ENCODE measurements around the gene FLNC.

Gene FLNC, protein sequence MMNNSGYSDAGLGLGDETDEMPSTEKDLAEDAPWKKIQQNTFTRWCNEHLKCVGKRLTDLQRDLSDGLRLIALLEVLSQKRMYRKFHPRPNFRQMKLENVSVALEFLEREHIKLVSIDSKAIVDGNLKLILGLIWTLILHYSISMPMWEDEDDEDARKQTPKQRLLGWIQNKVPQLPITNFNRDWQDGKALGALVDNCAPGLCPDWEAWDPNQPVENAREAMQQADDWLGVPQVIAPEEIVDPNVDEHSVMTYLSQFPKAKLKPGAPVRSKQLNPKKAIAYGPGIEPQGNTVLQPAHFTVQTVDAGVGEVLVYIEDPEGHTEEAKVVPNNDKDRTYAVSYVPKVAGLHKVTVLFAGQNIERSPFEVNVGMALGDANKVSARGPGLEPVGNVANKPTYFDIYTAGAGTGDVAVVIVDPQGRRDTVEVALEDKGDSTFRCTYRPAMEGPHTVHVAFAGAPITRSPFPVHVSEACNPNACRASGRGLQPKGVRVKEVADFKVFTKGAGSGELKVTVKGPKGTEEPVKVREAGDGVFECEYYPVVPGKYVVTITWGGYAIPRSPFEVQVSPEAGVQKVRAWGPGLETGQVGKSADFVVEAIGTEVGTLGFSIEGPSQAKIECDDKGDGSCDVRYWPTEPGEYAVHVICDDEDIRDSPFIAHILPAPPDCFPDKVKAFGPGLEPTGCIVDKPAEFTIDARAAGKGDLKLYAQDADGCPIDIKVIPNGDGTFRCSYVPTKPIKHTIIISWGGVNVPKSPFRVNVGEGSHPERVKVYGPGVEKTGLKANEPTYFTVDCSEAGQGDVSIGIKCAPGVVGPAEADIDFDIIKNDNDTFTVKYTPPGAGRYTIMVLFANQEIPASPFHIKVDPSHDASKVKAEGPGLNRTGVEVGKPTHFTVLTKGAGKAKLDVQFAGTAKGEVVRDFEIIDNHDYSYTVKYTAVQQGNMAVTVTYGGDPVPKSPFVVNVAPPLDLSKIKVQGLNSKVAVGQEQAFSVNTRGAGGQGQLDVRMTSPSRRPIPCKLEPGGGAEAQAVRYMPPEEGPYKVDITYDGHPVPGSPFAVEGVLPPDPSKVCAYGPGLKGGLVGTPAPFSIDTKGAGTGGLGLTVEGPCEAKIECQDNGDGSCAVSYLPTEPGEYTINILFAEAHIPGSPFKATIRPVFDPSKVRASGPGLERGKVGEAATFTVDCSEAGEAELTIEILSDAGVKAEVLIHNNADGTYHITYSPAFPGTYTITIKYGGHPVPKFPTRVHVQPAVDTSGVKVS (N-terminal part only)

DNA sequence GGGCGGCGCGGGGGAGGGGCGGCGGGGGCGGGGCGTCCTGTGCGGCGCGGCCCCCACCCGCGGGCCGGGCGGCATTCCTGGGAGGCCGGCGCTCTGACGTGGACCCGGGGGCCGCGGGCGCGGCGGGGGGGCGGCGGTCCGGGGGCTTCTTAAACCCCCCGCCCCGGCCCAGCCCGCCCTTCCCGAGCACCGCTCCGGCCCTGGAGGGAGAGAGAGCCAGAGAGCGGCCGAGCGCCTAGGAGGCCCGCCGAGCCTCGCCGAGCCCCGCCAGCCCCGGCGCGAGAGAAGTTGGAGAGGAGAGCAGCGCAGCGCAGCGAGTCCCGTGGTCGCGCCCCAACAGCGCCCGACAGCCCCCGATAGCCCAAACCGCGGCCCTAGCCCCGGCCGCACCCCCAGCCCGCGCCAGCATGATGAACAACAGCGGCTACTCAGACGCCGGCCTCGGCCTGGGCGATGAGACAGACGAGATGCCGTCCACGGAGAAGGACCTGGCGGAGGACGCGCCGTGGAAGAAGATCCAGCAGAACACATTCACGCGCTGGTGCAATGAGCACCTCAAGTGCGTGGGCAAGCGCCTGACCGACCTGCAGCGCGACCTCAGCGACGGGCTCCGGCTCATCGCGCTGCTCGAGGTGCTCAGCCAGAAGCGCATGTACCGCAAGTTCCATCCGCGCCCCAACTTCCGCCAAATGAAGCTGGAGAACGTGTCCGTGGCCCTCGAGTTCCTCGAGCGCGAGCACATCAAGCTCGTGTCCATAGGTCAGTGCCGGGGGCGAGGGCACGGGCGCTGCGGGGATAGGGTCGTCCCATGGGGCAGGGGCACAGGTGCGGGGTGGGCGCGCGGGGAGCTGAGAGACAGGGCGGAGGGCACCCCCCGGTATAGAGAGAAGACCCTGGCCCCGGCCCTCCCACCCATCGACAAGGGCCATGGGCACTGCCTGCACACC is at the start of gene FLNC:
Gene FLNC, plus strand, starts transcription at position 176 of the 947 bp plus-strand sequence. Its CDS starts 232 bp downstream, at position 408.
- in situ Hi-C loops (cut with MboI; ENCODE audit: low sequenced_read_pairs): no loop called here

DNA sequence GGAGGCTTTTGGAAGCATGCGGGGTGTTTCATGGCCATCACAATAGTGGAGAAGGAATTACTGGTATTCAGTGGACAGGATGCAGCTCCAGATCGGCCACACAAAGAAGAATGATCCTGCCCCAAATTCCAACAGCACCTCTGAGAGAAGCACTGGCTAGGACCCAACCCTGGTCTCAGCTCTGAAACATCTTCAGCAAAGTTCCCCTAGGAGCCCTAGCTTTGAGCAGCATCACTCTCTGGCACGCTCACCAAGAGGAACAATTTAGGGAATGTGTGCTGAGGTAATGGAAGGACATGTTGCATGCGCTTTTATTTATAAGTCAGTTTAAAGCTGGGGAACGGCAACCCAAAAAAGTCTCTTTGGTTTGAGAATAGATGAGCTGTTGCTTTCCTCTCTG is 49.1 kb upstream of the FLNC start:
- in situ Hi-C loops (cut with MboI; ENCODE audit: low sequenced_read_pairs): no loop called here

DNA sequence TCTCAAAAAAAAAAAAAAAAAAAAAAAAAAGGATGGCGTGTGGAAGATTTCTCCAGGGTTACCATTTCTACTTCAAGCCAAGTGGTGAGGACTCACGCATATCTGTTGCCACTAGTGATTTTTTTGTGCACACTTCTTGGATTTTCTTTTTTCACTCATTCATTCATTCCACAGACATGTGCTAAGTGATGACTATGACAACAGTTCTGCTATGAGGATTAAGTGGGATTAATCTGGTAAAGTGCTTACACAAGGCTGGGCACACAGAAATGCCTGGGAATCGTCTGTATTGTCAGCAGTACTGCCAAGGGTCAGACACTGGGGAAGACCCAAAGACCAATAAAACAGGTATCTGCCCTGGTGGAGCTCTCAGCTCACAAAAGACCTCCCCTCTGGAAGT is 48.4 kb upstream of the FLNC start:
- in situ Hi-C loops (cut with MboI; ENCODE audit: low sequenced_read_pairs): no loop called here

DNA sequence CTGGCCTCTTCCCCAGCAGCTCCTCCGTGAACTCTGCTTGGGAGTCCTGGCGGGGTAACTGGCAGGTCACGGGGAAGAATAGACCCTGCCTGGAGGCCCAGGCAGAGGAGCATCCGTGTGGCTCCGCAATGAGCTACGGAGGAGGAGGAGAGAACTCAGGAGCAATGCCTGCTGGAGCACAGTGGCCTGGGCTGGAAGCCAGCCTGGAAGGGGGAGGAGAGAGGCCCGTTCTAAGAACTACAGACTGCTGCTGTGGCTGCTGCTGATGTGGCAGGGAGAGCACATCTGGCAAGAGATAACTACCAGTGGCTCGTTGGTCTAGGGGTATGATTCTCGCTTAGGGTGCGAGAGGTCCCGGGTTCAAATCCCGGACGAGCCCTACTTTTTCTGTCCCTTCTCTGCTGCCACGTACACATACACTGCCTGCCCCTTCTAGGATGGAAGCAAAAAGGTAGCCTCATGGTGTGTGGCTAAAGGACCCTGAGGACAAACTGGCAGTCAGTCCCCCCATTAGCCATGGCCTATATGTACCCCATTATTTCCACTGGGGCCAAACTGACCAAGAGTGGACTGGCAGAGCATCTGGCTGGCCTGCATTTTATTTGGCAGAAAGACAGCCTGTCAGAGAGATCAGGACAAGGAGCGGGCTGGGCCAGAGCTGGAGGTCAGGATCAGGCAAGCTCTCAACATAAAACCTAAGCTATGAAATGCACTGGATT is 46.9 kb upstream of the FLNC start:
- in situ Hi-C loops (cut with MboI; ENCODE audit: low sequenced_read_pairs): no loop called here

DNA sequence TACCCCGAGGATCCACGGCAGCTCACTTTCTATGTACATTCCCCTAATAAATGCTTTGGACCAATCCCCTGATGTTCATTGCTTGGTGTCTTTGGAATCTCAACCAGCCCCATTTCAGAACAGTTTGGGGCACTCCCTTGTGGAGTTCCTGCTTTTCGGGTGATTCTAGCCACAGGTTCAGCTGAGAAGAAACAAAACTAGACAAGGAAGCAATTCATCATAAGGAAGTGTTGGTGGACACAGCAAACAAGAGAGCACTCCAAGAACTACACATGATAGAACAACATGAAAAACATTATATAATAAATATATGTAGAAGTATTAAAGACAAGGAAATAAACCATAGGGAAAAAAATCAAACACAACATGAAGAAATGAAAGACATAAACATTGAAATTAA is 44.5 kb upstream of the FLNC start:
- in situ Hi-C loops (cut with MboI; ENCODE audit: low sequenced_read_pairs): no loop called here

DNA sequence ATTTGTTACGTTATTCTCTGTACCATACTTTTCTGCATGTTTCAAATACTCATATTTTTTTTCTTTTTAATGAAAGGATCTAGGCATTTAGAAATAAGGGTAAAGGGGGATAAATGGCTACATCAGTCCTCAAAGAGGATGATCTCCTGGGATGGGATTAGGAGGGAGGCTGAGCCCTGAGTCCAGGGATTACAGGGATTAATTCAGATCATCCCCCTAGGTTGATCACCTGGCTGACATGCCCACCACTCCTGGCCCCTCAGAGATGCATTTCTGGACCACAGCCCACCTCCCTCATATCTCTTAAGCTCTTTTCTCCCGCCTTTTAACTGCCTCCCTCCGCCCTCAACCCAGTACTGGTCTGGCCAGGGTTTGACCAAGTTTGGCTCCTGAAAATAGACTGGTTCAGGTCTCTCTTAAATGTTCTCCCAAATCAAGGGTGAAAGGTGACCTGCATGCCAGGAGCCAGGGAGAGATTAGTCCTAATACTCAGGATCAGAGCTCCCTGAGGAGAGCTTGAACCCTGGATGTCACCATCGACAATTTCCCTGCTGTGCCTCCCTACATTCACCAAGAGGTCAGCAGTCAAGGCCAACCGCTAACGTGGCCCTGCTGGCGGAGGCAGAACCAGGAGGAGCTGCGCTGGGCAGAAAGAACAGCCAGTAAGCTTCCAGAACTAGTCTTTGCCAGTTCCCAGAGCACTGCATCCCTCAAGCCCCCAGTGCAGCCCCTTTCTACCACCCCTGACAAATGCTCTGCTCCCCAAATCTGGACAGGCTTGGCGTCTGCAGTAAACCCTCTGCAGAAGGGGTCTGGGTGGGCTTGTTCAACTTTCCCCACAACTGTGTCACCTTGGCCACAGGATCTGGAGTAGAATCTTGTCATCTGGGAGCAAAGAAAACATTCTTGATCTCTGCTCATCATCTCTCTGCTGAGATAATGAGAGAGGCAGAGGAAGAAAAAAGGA is 41.5 kb upstream of the FLNC start:
- in situ Hi-C loops (cut with MboI; ENCODE audit: low sequenced_read_pairs): no loop called here

DNA sequence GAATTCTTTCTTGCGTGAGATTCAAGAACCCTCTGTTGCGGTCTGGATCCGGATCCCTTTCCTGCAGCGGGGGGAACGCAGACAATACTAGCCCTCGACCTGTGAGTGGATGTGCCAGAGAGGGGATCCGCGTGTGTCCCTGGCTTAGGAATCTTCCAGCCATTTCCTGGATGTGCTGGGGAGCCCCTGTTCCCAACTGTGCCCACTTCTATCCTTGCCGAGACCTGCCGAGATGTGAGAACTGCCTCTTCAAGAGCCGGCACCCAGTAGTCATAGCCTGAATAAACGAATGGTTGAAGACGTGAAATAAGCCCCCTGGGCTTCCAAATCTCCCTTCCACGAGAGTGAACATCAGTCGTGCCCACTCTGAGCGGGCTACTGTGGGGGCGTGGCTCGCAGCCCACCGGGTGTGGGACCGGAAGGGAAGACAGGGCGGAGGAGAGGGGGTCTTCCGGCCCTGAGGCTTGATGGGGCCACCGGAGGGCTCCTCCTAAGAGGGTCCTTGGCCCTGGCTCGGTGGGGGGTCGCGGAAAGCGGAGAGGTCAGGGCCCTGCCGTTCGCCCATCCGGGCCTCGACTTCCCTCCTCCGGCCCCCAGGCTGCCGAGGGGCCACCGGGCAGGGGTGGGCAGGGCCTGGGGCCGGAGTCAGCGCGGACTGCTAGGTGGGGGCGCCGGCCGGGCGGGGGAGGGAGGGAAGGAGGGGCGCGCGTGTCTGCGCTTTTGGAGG is 39.7 kb upstream of the FLNC start:
- in situ Hi-C loops (cut with MboI; ENCODE audit: low sequenced_read_pairs): no loop called here

DNA sequence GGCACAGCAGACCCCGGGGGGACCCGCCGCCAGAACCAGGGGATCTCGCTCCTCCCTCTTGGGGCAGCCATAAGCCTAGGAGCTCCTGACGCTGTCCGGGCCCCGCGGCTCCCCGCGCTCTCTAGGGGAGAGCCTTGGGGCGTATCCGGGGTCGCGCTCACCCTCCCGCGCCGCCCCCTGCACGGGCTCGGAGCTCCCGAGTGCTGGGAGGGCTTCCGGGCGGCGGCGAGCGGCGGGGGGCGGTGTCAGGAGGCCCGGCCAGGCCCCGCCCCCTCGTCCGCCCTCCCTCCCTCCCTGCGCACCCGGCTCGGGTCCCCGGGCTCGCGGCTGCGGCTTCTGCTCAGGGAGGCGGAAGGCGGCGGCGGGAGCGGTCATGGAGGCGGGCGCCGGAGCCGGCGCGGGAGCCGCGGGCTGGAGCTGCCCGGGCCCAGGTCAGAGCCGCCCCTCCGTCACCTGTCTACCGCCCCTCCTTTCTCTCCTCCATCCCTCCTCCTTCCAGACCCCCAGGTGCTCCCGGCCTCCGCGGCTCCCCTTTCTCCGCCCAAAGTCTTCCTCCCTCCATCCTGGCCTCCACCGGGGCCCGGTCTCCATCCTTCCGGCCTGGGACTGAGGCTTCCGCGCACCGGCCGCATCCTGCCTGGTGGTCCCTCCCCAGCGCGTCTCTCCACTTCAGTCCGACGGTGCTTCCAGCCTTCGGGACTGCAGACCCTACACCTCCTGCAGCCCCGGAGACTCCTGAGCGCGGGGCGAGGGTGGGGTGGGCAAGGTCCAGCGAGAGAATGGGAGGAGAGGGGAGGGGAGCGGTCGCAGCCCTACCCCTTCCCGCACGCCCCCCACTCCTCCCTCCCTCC is 38.9 kb upstream of the FLNC start, which contains the start of gene CCDC136:
Gene CCDC136, plus strand, starts transcription at position 848 of the 851 bp plus-strand sequence. CDS start 444 bp downstream, outside the sequence.
- in situ Hi-C loops (cut with MboI; ENCODE audit: low sequenced_read_pairs): no loop called here

DNA sequence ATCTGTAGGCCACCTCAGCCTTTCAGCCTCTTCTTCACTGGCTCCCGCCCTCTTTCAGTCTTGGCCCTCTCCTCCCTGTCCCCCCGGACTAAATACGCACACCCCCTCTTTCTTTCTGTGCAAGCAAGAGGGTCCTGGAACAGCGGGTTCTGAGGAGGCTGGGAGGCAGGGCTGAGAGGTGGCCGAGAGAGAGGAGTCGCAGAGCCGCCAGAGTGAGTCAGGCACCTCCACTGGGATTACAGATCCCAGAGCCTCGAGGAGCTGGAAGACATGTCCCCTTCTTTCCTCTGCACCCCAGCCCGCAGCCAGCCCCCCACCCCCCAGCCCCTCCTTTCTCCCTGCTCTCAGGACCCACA is 38.3 kb upstream of the FLNC start:
- in situ Hi-C loops (cut with MboI; ENCODE audit: low sequenced_read_pairs): no loop called here

DNA sequence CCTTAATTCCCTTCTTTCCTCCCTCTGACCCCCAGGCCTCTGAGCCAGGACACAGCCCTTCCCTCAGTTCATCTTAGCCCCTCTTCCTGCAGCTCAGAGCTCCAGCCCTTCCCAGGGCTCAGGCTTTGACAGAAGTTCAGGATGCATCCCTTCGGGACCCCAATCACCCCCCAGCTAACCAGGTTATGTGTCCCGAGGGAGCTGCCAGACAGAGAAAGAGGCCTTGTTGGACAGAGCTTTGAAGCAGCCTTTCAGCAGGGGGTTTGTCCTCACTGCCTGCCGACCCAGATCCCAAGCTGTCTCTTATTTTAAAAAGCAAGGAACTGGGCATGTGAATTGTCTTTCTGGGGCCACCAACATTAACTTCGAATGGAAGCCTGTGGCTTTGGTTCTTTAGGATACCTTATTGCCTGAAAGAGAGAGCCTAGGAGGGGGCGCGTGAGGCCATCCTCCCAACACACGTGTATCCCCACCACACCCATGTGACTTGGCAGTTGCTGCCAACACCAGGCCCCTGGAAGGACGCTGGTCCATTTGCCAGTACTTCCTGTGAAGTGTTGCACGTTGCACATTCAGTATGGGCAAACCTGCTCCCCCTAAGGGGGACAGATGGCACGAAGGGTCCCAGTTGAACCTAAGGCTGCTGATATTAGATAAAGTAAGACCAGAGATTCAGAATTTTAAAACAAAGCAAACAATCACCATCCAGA is 37.6 kb upstream of the FLNC start:
- in situ Hi-C loops (cut with MboI; ENCODE audit: low sequenced_read_pairs): no loop called here

DNA sequence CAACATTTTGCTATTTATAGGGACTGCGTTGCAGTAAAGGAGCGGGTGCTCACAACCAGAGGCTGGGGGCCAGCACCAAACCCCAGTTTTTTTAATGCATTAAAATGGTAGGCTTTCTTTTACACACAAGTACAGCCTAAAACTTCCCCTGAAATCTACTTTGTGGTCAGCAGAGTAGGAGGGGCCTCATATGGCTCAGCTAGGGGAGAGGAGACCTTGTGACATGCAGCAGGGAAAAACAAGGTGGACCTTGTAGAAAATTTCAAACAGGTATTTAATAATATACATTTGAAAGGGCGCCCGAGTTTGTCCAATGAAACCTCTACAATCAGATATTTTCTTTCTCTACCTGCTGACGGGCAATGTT is 37.0 kb upstream of the FLNC start:
- in situ Hi-C loops (cut with MboI; ENCODE audit: low sequenced_read_pairs): no loop called here

DNA sequence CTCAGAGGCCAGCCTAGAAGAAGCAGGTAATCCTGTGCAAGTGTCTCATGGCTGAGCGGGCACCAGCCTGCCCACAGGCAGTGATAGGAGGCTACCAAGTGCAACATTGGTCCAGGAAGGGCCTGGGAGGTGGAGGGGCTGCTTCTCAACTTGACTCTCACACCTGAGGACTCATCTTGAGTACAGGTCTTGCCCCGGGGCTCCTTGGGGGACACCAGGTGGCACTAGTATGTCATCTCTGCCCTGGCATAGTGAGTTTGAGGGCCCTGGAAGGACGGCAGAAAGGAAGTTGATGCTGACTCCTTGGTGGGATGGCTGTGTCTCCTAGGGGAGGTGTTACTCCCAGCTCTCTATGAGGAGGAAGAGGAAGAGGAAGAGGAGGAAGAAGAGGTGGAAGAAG is 36.2 kb upstream of the FLNC start:
- in situ Hi-C loops (cut with MboI; ENCODE audit: low sequenced_read_pairs): no loop called here

DNA sequence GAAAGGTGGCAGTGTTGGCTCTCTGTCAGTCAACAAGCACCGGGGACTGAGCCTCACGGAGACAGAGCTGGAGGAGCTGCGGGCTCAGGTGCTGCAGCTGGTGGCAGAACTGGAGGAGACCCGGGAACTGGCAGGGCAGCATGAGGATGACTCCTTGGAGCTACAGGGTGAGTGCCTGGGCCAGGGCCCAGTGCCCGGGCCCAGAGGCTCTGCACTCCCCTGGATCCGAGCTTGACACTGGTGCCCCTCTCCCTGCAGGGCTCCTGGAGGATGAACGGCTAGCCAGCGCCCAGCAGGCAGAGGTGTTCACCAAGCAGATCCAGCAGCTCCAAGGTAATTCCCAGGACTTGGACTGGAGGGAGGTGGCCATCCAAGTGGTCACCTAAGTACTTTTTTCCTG is 35.8 kb upstream of the FLNC start:
- in situ Hi-C loops (cut with MboI; ENCODE audit: low sequenced_read_pairs): no loop called here

DNA sequence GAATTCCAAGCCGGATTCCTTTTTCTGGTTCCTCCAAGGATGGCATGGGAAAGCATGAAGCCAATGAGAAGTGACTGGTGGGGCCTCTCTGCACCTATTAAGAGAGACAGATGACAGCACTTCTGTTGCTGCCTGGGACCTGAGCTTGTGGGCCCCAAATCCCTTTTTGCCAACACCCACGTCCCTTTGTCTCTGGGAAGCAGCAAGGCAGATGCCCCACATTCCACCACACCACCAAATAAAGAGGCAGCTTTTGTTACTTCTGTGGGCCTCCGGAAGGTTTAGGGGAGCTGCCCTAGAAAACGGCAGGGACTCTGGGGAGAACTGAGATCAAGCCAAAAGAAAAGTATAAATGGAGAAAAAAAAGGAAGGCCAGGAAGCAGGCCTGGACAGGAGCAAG is 35.1 kb upstream of the FLNC start:
- in situ Hi-C loops (cut with MboI; ENCODE audit: low sequenced_read_pairs): no loop called here

DNA sequence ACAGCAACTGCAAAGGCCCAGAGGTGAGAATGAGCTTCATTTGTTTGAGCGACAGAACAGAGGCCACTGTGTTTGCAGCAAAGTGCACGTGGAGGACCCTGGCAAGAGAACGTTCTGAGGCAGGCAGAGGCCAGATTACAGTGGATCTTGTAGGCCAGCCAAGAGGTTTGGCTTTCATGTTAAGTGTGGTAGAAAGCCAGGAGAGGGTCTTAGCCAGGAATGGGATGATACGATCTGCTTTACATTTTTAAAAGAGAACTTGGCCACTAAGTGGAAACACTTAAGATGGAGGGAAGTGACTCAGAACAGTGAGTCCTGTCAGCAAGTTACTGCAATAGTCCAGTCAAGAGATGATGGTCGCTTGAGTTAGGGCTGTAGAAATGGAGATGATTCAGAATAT is 33.9 kb upstream of the FLNC start:
- in situ Hi-C loops (cut with MboI; ENCODE audit: low sequenced_read_pairs): no loop called here

DNA sequence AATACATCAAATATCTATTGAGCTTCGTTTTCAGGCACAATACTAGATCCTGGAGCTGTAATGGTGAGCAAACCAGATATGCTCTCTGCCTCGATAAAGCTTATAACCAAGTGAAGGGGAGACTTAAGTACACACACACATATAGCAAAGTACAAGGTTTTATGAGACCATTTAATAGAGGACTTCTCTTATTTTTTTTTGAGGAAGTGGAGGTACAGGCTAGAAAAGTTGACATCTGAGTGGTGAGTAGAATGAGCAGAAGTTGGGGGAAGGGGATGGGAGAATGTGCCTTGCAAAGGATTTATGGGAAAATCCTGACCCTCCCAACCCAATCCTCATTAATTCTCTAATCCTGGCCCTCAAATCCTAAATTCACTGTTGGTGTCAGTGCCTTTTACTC is 30.8 kb upstream of the FLNC start:
- in situ Hi-C loops (cut with MboI; ENCODE audit: low sequenced_read_pairs): no loop called here

Measured in hTERT RPE-1 (cell line).